ENCODE results near the gene IGF1R. TPM values are rescaled to one million over a fixed set of nuclear protein-coding genes. Genes with fewer than 3 reads are reported as not detected.

IGF1R gene
- total and polyA plus RNA-seq, 2 experiments from 2014 or later = 10.8 to 42.9 TPM

- Histone ChIP-seq H2AFZ (no peak overlapping the region), H4K20me1 (ENCODE audit: insufficient read depth, poor library complexity, severe bottlenecking) (peaks cover 20% of the 10 kb centered on the region), H3K9me3 (ENCODE audit: low read depth) (no peaks in the 10 kb centered on the region), H3K4me3 (no peak overlapping the region), H3K4me1 (ENCODE audit: insufficient read depth) (peaks cover 31% of the 10 kb centered on the region), H3K36me3 (replicated peaks; ENCODE audit: insufficient read depth, low read depth) (no peaks in the 10 kb centered on the region), H3K27ac (no peak overlapping the region), H3K27me3 (no peaks in the 10 kb centered on the region), H3K4me2 (peak overlapping the region; percentile 3), H3K9me2 (replicated peaks; ENCODE audit: insufficient read depth) (no peaks in the 10 kb centered on the region), H3K79me2 (peaks cover 89% of the 10 kb centered on the region)
- no peak for DNase-seq (ENCODE audit: low spot score)
- TF ChIP-seq EZH2 (IDR thresholded peaks at IDR 0.05; ENCODE audit: borderline replicate concordance) (no peak), CTCF (IDR thresholded peaks at IDR 0.05; ENCODE audit: poor library complexity) (no peak), EZH2phosphoT487 (IDR thresholded peaks at IDR 0.05; ENCODE audit: low read depth, severe bottlenecking, unreplicated experiment) (no peak)
- 53% methylated on average over 3 of the region's 3 CpGs for whole genome bisulfite sequencing (ENCODE audit: low lambda C conversion rate, missing lambda C conversion rate)
Measured at GRCh38 chr15:98875309-98875708, 227.0 kb downstream of the IGF1R start.

GRCh38 chr15:98876451-98877369 lies 228.4 kb downstream of the IGF1R start:
- WGBS (ENCODE audit: low lambda C conversion rate, missing lambda C conversion rate) = 63% methylated on average over 5 of the region's 5 CpGs
- Histone ChIP-seq H3K9me2 (replicated peaks; ENCODE audit: insufficient read depth) (no peaks in the 10 kb centered on the region), H3K79me2 (peaks cover 86% of the 10 kb centered on the region)

GRCh38 chr15:98878172-98878571 lies 229.8 kb downstream of the IGF1R start:
- peaks cover 26% of the 10 kb centered on the region for H4K20me1 ChIP-seq (ENCODE audit: insufficient read depth, poor library complexity, severe bottlenecking)
- H3K4me2 ChIP-seq = no peak overlapping the region
- DNase-seq (ENCODE audit: low spot score) = no peak
- no peaks in the 10 kb centered on the region for H3K9me3 ChIP-seq (ENCODE audit: low read depth)
- H3K9me2 ChIP-seq (replicated peaks; ENCODE audit: insufficient read depth) = no peaks in the 10 kb centered on the region
- H3K36me3 ChIP-seq (replicated peaks; ENCODE audit: insufficient read depth, low read depth) = no peaks in the 10 kb centered on the region
- H2AFZ ChIP-seq = no peak overlapping the region
- H3K27ac ChIP-seq = no peak overlapping the region
- H3K27me3 ChIP-seq = no peaks in the 10 kb centered on the region
- TF ChIP-seq EZH2 (IDR thresholded peaks at IDR 0.05; ENCODE audit: borderline replicate concordance) (no peak), EZH2phosphoT487 (IDR thresholded peaks at IDR 0.05; ENCODE audit: low read depth, severe bottlenecking, unreplicated experiment) (no peak), CTCF (IDR thresholded peaks at IDR 0.05; ENCODE audit: poor library complexity) (no peak)
- WGBS (ENCODE audit: low lambda C conversion rate, missing lambda C conversion rate) = 91% methylated on average over 3 of the region's 3 CpGs
- peaks cover 86% of the 10 kb centered on the region for H3K79me2 ChIP-seq
- no peak overlapping the region for H3K4me3 ChIP-seq
- peaks cover 31% of the 10 kb centered on the region for H3K4me1 ChIP-seq (ENCODE audit: insufficient read depth)

More at GRCh38 chr15:98876451-98877369, 228.4 kb downstream of the IGF1R start:
- peak overlapping the region; percentile 4 for H3K27ac ChIP-seq
- peaks cover 21% of the 10 kb centered on the region for H4K20me1 ChIP-seq (ENCODE audit: insufficient read depth, poor library complexity, severe bottlenecking)
- no peak for DNase-seq (ENCODE audit: low spot score)
- H2AFZ ChIP-seq = no peak overlapping the region
- H3K27me3 ChIP-seq = no peaks in the 10 kb centered on the region
- no peak overlapping the region for H3K4me3 ChIP-seq
- peaks cover 31% of the 10 kb centered on the region for H3K4me1 ChIP-seq (ENCODE audit: insufficient read depth)
- no peak overlapping the region for H3K4me2 ChIP-seq
- no peaks in the 10 kb centered on the region for H3K9me3 ChIP-seq (ENCODE audit: low read depth)
- no peaks in the 10 kb centered on the region for H3K36me3 ChIP-seq (replicated peaks; ENCODE audit: insufficient read depth, low read depth)
- TF ChIP-seq EZH2 (IDR thresholded peaks at IDR 0.05; ENCODE audit: borderline replicate concordance) (no peak), EZH2phosphoT487 (IDR thresholded peaks at IDR 0.05; ENCODE audit: low read depth, severe bottlenecking, unreplicated experiment) (no peak), CTCF (IDR thresholded peaks at IDR 0.05; ENCODE audit: poor library complexity) (no peak)
